ENCODE results near the gene NOL9. TPM values are rescaled to one million over a fixed set of nuclear protein-coding genes. Genes with fewer than 3 reads are reported as not detected.

Gene NOL9
- total RNA-seq, 1 donor from 2014 or later, result 26.8 TPM

- H3K9ac ChIP-seq (ENCODE audit: low read length), result no peak overlapping the region
- no peaks in the 10 kb centered on the region for H3K9me3 ChIP-seq (ENCODE audit: insufficient read depth, low read depth, low read length)
- no peak for FAIRE-seq
- peaks cover 94% of the 10 kb centered on the region for H3K79me2 ChIP-seq (ENCODE audit: insufficient read depth, low read length)
- peaks cover 16% of the 10 kb centered on the region for H3K4me1 ChIP-seq (ENCODE audit: insufficient read depth, low read length)
- H3K36me3 ChIP-seq (ENCODE audit: insufficient read depth, low read length), result peaks cover 36% of the 10 kb centered on the region
- H3K27me3 ChIP-seq (ENCODE audit: insufficient read depth, low read length), result no peaks in the 10 kb centered on the region
- no peak overlapping the region for H3K4me2 ChIP-seq (ENCODE audit: low read length)
- H2AFZ ChIP-seq (ENCODE audit: low read depth, low read length), result no peak overlapping the region
- no peak for DNase-seq (ENCODE audit: low read depth)
- H3K4me3 ChIP-seq (ENCODE audit: insufficient read depth, low read depth, low read length), result no peak overlapping the region
- Mint-ChIP-seq H3K36me3 (ENCODE audit: low read depth, unreplicated experiment) (peaks cover 17% of the 10 kb centered on the region), H3K27me3 (ENCODE audit: low read depth, unreplicated experiment) (no peaks in the 10 kb centered on the region), H3K4me1 (ENCODE audit: low read depth, unreplicated experiment) (peaks cover 10% of the 10 kb centered on the region), H3K27ac (ENCODE audit: unreplicated experiment) (no peak overlapping the region), H3K4me3 (ENCODE audit: unreplicated experiment) (no peak overlapping the region), H3K9me3 (ENCODE audit: unreplicated experiment) (no peaks in the 10 kb centered on the region)
- H3K27ac ChIP-seq (ENCODE audit: low read depth, low read length), result no peak overlapping the region
- TF ChIP-seq EZH2 (IDR thresholded peaks at IDR 0.05; ENCODE audit: insufficient read depth, low read length) (no peak), CTCF (IDR thresholded peaks at IDR 0.05; ENCODE audit: insufficient read depth, low read depth, low read length) (no peak)
- H4K20me1 ChIP-seq (ENCODE audit: insufficient read depth, low read length), result peaks cover 93% of the 10 kb centered on the region
These were observed 42.8 kb upstream of the NOL9 start for GRCh38 chr1:6596886-6597776.

GRCh38 chr1:6596351-6596750 lies 42.0 kb upstream of the NOL9 start:
- no peaks in the 10 kb centered on the region for H3K27me3 Mint-ChIP-seq (ENCODE audit: low read depth, unreplicated experiment)
- peaks cover 93% of the 10 kb centered on the region for H3K79me2 ChIP-seq (ENCODE audit: insufficient read depth, low read length)
- no peak for FAIRE-seq
- H3K27me3 ChIP-seq (ENCODE audit: insufficient read depth, low read length), result no peaks in the 10 kb centered on the region
- H3K36me3 Mint-ChIP-seq (ENCODE audit: low read depth, unreplicated experiment), result peaks cover 17% of the 10 kb centered on the region
- no peak overlapping the region for H3K4me3 ChIP-seq (ENCODE audit: insufficient read depth, low read depth, low read length)
- H4K20me1 ChIP-seq (ENCODE audit: insufficient read depth, low read length), result peaks cover 95% of the 10 kb centered on the region
- peak overlapping the region; percentile 64 for H3K4me3 Mint-ChIP-seq (ENCODE audit: unreplicated experiment)
- H3K9me3 Mint-ChIP-seq (ENCODE audit: unreplicated experiment), result no peaks in the 10 kb centered on the region
- no peak overlapping the region for H2AFZ ChIP-seq (ENCODE audit: low read depth, low read length)
- peaks cover 16% of the 10 kb centered on the region for H3K4me1 ChIP-seq (ENCODE audit: insufficient read depth, low read length)
- TF ChIP-seq EZH2 (IDR thresholded peaks at IDR 0.05; ENCODE audit: insufficient read depth, low read length) (no peak), CTCF (IDR thresholded peaks at IDR 0.05; ENCODE audit: insufficient read depth, low read depth, low read length) (no peak)
- no peak overlapping the region for H3K9ac ChIP-seq (ENCODE audit: low read length)
- no peak for DNase-seq (ENCODE audit: low read depth)
- no peak overlapping the region for H3K27ac ChIP-seq (ENCODE audit: low read depth, low read length)
- no peaks in the 10 kb centered on the region for H3K9me3 ChIP-seq (ENCODE audit: insufficient read depth, low read depth, low read length)
- H3K4me2 ChIP-seq (ENCODE audit: low read length), result no peak overlapping the region
- no peak overlapping the region for H3K27ac Mint-ChIP-seq (ENCODE audit: unreplicated experiment)
- peaks cover 36% of the 10 kb centered on the region for H3K36me3 ChIP-seq (ENCODE audit: insufficient read depth, low read length)
- H3K4me1 Mint-ChIP-seq (ENCODE audit: low read depth, unreplicated experiment), result peaks cover 10% of the 10 kb centered on the region

Measured in astrocyte (in vitro differentiated cells and primary cell).